HG03439 (cell line): ENCODE results near the gene ERBB4.

Experiments
- ATAC-seq: cut with Tn5 transposase; IDR thresholded peaks from one replicate; pipeline ENCODE4 v1.9.1; 2021; ENCODE audit warnings: mild to moderate bottlenecking, moderate library complexity; ENCODE audit not compliant: unreplicated experiment

The ERBB4 gene

GRCh38 chr2:212099658-212100057 is 438.9 kb downstream of the ERBB4 start:
- ATAC-seq: no peak

- ATAC-seq: no peak
These were observed 439.6 kb downstream of the ERBB4 start for GRCh38 chr2:212098966-212099365.

- no peak for ATAC-seq
These were observed 441.6 kb downstream of the ERBB4 start for GRCh38 chr2:212097001-212097400.

GRCh38 chr2:212089873-212090272 is 448.7 kb downstream of the ERBB4 start:
- no peak for ATAC-seq

- no peak for ATAC-seq
These were observed 450.2 kb downstream of the ERBB4 start for GRCh38 chr2:212088353-212088752.

GRCh38 chr2:212083492-212083891 is 455.1 kb downstream of the ERBB4 start:
- no peak for ATAC-seq

- peak; percentile 90 for ATAC-seq
These were observed 460.5 kb downstream of the ERBB4 start for GRCh38 chr2:212078103-212078502.

- no peak for ATAC-seq
These were observed 462.1 kb downstream of the ERBB4 start for GRCh38 chr2:212076456-212076855.

GRCh38 chr2:212073360-212073759 is 465.2 kb downstream of the ERBB4 start:
- no peak for ATAC-seq

GRCh38 chr2:212066546-212066945 is 472.1 kb downstream of the ERBB4 start:
- no peak for ATAC-seq

- no peak for ATAC-seq
These were observed 474.3 kb downstream of the ERBB4 start for GRCh38 chr2:212064318-212064717.

GRCh38 chr2:212052412-212053159 is 486.0 kb downstream of the ERBB4 start:
- ATAC-seq: no peak

GRCh38 chr2:212050871-212051270 is 487.7 kb downstream of the ERBB4 start:
- no peak for ATAC-seq

- ATAC-seq: no peak
These were observed 496.0 kb downstream of the ERBB4 start for GRCh38 chr2:212042562-212042961.

- ATAC-seq: no peak
These were observed 501.5 kb downstream of the ERBB4 start for GRCh38 chr2:212037062-212037461.

- ATAC-seq: no peak
These were observed 503.6 kb downstream of the ERBB4 start for GRCh38 chr2:212034841-212035585.

- no peak for ATAC-seq
These were observed 504.7 kb downstream of the ERBB4 start for GRCh38 chr2:212033888-212034287.

- ATAC-seq: no peak
These were observed 505.9 kb downstream of the ERBB4 start for GRCh38 chr2:212032536-212033219.

GRCh38 chr2:212032032-212032431 is 506.6 kb downstream of the ERBB4 start:
- no peak for ATAC-seq

GRCh38 chr2:212030709-212031108 is 507.9 kb downstream of the ERBB4 start:
- ATAC-seq: no peak

- no peak for ATAC-seq
These were observed 509.7 kb downstream of the ERBB4 start for GRCh38 chr2:212028798-212029394.
